Kidney epithelial cell (primary cell): ENCODE data around the gene MCM5. TPM values are rescaled to one million over a fixed set of nuclear protein-coding genes. Genes with fewer than 3 reads are reported as not detected.
"Not testable (repeated sequence)": the region's sequence is repeated elsewhere in the genome, so short reads cannot be mapped to it uniquely, and the experiment has no call there.

Experiments
- DNase-seq: peaks from one replicate; pipeline ENCODE4 v3.0.0-alpha.2; 2010; ENCODE audit warnings: low read depth
- H3K27me3 ChIP-seq: 2 replicates; pipeline ENCODE4 v1.6.0; 2011; ENCODE audit warnings: low read length; ENCODE audit not compliant: control insufficient read depth, insufficient read depth
- H3K36me3 ChIP-seq: 2 replicates; pipeline ENCODE4 v1.5.1; 2011; ENCODE audit warnings: low read length; ENCODE audit not compliant: control insufficient read depth, insufficient read depth
- H3K4me3 ChIP-seq: 2 replicates; pipeline ENCODE4 v1.5.1; 2011; ENCODE audit warnings: low read depth, mild to moderate bottlenecking, control low read depth, low read length
- total RNA-seq: library from RNA; depleted of rRNA; stranded (reverse); fragments of >200 nt; gene quantifications from 2 replicates; pipeline ENCODE4 v1.2.3, GENCODE V29; 2015
- TF ChIP-seq, protein P1 (sequence below): IDR thresholded peaks from 2 replicates; pipeline ENCODE4 v1.5.1; 2011; ENCODE audit warnings: mild to moderate bottlenecking, moderate library complexity, low read length, control low read depth, inconsistent platforms; ENCODE audit not compliant: insufficient read depth, poor library complexity, severe bottlenecking

MCM5 gene
- total RNA-seq, 1 donor from 2014 or later, result 34.6 TPM

DNA sequence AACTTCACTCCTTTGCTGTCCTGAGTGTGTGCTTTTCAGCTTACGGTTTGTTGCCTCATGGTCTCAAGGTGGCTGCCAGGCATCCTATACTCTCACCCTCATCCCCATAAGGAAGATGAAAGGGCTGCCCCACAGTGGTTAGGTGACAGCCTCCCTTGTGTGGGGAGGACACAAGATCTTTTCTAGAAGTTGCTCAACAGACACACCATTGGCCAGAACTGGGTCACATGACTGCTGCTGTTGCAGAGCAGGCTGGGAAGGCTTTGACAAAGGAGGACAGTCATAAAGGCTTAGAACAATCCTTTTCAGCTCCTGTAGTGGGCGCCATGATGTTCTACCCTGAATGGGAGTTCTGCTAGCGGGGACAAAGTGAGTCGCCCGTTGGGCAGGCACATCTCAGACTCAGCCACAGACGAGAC lies 71.0 kb downstream of the MCM5 start:
- Histone ChIP-seq H3K36me3 (no peaks in the 10 kb centered on the region), H3K4me3 (no peak overlapping the region), H3K27me3 (no peaks in the 10 kb centered on the region)
- TF ChIP-seq, protein P1, sequence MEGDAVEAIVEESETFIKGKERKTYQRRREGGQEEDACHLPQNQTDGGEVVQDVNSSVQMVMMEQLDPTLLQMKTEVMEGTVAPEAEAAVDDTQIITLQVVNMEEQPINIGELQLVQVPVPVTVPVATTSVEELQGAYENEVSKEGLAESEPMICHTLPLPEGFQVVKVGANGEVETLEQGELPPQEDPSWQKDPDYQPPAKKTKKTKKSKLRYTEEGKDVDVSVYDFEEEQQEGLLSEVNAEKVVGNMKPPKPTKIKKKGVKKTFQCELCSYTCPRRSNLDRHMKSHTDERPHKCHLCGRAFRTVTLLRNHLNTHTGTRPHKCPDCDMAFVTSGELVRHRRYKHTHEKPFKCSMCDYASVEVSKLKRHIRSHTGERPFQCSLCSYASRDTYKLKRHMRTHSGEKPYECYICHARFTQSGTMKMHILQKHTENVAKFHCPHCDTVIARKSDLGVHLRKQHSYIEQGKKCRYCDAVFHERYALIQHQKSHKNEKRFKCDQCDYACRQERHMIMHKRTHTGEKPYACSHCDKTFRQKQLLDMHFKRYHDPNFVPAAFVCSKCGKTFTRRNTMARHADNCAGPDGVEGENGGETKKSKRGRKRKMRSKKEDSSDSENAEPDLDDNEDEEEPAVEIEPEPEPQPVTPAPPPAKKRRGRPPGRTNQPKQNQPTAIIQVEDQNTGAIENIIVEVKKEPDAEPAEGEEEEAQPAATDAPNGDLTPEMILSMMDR, result no peak
- DNase-seq, result no peak

DNA sequence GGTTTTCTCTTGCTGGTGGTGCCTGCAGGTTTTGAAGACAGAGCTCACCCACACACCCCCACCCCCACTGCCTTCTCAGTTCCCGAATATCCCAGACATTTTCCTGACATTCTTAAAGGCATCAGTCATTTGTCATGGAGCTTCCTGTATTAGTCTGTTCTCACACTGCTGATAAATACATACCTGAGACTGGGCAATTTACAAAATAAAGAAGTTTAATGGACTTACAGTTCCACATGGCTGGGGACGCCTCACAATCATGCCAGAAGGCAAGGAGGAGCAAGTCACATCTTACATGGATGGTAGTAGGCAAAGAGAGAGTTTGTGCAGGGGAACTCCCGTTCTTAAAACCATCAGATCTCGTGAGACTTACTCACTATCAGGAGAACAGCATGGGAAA lies 71.6 kb downstream of the MCM5 start:
- H3K4me3 ChIP-seq, H3K27me3 ChIP-seq, DNase-seq, H3K36me3 ChIP-seq: not testable (repeated sequence)

DNA sequence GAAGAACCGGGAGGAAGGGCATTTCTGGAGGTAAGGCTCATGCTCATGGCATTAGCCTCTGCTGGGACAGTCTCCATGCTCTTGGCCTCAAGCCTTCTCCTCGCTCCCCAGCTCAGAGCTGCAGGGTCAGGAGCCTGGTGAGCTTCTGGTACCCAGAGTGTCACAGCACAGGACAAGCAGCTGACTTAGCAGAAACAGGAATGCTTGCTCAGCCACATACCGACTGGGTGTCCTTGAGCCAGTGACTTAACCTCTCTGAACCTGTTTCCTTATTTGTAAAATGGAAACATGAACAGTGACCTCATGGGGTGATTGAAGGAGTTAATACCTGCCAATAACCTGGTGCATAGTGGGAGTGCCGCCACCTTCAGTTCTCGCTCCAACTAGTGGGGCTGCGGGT lies 72.5 kb downstream of the MCM5 start:
- Histone ChIP-seq H3K4me3 (no peak overlapping the region), H3K27me3 (no peaks in the 10 kb centered on the region), H3K36me3 (no peaks in the 10 kb centered on the region)
- TF ChIP-seq, protein P1, result no peak
- no peak for DNase-seq

DNA sequence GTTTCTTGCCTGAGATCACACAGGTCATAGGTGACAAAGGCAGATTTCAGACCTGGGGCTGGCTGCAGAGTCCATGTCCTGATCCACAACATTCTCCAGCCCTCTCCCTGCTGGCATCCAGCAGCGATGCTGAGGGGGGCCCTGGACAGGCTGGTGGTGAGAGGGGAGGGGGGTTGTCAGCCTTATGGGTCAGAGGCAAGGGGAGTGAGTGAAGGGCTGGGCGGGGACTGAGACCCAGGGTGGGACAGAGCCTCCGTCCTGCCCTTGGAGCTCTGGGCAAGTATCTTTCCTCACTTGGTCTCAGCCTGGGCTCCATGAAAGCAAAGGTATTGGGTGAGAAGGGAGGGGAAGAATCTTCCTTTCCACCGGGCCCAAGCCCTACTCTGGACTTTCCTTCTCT lies 74.0 kb downstream of the MCM5 start:
- no peaks in the 10 kb centered on the region for H3K36me3 ChIP-seq
- H3K27me3 ChIP-seq, result peaks cover 2% of the 10 kb centered on the region
- TF ChIP-seq, protein P1, result no peak

More for the DNA sequence above, 74.0 kb downstream of the MCM5 start:
- no peak overlapping the region for H3K4me3 ChIP-seq
- DNase-seq, result no peak

Other genes starting within 250 kb of the MCM5 start
- 23.4 and 27.7 TPM in 2 replicates for gene HMGXB4, start 142.6 kb upstream of the MCM5 start, total RNA-seq
- gene TOM1, start 100.2 kb upstream of the MCM5 start, total RNA-seq, result 49.2 and 61.5 TPM in 2 replicates
- 37.7 and 45.7 TPM in 2 replicates for gene HMOX1, start 19.0 kb upstream of the MCM5 start, total RNA-seq
- 0.04 and 1.4 TPM in 2 replicates for gene RASD2, start 140.7 kb downstream of the MCM5 start, total RNA-seq
- not detected in 2 replicates for gene MB, start 217.2 kb downstream of the MCM5 start, total RNA-seq
- 19.1 and 20.9 TPM in 2 replicates for gene APOL6, start 248.3 kb downstream of the MCM5 start, total RNA-seq